Nucleus accumbens (tissue), 56 donors: ENCODE results near the gene AXIN1.

ENCODE experiments used
- DNase-seq, 56 donors: peaks; one replicate each; lab custom pipeline; 2025; lab: John Stamatoyannopoulos, UW

AXIN1 gene

GRCh38 chr16:311725-312124, 40.8 kb downstream of the AXIN1 start:
- no peak for DNase-seq

GRCh38 chr16:309476-309875, 43.0 kb downstream of the AXIN1 start:
- no peak for DNase-seq

DNA sequence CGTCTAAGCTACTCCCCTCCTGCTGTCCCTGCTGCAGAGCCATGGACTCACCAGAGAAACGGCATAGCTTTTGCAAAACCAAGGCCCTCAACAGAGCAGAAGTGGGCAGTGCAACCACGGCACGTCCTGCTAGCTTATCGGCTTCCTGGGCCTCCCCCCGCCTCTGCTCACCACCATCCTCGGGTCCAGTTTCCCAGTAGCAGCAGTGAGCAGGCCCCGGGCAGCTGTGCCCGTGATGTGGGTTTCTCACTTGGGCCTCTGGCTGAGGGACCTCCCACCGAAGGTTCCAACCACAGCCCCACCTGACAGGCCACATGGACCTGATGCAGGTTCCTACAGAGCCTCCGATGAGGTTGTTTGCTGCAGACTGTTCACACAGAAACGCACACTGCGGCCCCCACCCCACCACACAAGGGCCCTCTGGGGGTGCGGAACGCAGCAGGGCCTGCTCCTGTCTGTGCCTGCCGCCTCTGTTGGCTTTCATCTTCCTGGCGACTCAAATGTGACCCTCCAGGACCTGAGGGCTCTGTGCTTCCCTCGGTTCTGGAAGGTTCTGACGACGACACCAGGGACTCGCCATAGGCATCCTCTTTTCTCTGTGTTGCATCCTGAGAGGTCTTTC, 44.7 kb downstream of the AXIN1 start:
- DNase-seq, result no peak

DNA sequence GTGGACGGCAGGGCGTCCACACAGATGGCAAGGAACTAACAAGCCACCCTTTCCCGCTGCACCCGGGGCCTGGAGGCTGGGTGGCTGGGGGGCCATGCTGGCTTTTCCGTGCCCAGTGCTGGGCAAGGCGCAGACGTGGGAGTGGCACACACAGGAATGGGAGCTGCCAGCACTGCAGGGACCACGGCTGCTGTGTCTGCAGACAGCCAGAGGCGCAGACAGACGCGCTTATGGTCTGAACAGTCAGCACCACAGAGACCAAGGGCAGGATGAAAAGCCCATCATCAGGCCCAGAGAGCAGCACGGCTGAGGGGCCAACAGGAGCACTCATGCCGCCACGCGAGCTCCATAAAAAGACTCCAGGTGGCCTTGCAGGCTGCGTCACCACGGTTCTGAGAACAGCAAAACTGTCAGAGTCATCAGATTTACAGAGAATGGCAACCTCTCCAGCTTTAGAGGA, 45.6 kb downstream of the AXIN1 start:
- no peak for DNase-seq

DNA sequence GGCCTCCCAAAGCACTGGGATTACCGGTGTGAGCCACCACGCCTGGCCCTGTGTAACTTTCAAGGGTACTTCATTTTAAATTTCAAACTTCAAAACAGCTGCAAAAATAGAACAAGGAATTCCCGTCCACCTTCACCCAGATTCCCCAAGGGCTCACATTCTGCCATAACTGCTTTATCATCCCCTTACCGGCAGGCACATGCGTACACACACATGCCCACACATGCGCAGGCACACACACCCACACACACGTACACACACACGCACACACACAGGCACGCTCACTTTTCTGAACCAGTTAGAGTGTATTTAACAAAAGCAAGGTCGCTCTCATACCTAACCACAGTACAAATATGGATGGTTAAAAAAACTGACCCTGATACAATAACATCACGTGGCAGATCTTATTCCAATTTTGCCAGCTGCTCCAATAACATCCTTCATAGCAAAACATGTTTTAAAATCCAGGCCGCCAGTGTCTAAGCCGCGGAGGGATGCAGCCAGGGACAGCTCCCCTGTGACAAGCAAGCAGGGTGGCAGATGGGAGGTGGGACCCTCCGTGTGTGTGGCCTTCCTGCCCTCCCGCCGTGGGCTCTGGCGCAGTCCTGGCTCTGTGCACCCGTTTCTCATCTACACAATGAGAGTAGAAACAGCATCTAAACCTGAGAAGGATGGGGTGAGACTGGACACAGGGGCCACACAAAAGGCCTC, 46.5 kb downstream of the AXIN1 start:
- peak in 23 of 56 donors; percentile 6 to 71 (median 23) for DNase-seq

GRCh38 chr16:303760-304505, 48.6 kb downstream of the AXIN1 start:
- DNase-seq, result no peak

DNA sequence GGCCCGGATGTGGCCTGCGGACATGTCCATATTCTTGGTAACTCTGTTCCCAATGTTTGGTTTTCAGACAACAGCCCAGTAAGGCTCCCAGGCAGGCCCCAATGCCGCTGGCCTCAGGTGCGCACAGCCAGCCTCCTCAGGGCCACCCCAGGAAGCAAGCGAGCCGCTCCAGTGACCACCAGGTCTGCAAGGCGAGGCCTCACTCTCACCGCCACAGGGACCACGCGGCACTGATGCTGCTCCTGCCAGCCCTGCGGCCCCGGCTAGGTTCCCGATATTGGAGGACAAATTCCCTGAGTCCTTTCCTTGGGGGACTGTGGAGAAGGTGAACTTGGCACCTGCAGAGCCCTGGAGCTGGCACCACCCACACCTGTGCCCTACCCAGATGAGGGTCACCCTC, 50.6 kb downstream of the AXIN1 start:
- no peak for DNase-seq

DNA sequence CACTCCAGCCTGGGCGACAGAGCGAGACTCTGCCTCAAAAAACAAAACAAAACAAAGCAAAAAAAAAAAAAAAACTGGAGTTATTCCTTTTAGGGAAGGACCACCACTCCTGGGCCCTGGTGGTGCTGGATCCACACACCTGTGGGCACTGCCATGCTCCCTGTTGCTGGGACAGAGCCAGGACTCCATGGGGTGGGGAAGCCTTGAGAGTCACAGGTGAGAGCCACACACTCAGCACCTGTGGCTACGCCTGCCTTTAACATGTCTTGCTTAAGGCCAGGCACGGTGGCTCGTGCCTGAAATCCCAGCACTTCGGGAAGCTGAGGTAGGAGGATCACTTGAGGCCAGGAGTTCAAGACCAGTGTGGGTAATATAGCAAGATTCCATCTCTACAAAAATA, 51.3 kb downstream of the AXIN1 start:
- DNase-seq, result no peak

GRCh38 chr16:297832-298231, 54.7 kb downstream of the AXIN1 start:
- DNase-seq, result no peak

DNA sequence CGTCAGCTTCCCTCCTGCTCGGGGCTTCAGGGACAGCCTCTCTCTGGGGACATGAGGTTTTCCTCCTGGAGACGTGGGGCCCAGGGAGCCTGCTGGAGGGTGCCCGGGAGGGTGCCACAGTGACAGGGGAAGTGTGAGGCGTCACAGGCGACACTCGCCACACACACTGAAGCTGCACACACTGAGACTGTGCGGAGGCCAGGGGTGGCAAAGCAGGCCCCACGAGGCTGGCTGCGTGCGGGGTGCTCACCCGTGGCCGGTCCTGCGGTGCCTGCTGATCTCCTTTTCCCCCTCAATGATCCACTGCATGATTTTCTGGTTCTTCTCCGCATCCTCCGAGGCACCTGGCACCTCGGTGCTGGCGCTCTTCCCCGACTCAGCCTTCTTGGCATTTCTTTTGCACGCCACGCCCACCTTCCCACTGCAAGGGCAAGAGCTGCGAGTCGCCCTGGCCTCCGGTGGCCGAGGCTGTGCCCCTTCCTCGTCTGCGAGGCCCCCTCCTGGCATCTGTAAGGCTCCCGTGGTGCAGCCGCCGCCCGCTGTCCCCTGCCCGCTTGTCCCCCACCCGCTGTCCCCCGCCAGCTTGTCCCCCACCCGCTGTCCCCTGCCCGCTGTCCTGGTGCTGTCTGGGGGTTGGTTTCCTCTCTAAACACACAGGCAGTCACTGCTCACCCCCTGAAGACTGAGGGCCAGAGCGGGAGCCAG, 55.6 kb downstream of the AXIN1 start:
- DNase-seq, result no peak

GRCh38 chr16:296276-296675, 56.2 kb downstream of the AXIN1 start:
- DNase-seq, result no peak

- DNase-seq, result no peak
Observed at GRCh38 chr16:293043-293775, 59.3 kb downstream of the AXIN1 start.

DNA sequence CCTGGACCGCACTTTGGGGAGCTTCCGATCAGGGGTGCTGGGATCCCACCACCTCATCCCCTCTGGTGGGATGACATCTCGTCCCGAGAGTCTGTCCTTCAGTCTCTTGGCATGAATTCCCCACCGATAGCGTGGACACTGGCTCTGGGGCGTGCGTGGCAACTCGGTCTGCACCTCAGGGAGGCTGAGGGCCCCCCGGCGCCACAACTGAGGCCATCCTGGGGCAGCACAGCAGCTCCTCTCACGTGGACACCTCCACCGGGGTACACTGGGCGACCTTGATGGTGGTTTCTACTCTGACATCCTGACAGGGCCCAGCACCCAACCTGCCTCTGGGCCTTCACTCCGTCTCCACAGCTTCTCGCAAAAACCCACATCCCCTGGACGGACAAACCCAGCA, 61.0 kb downstream of the AXIN1 start:
- no peak for DNase-seq

DNA sequence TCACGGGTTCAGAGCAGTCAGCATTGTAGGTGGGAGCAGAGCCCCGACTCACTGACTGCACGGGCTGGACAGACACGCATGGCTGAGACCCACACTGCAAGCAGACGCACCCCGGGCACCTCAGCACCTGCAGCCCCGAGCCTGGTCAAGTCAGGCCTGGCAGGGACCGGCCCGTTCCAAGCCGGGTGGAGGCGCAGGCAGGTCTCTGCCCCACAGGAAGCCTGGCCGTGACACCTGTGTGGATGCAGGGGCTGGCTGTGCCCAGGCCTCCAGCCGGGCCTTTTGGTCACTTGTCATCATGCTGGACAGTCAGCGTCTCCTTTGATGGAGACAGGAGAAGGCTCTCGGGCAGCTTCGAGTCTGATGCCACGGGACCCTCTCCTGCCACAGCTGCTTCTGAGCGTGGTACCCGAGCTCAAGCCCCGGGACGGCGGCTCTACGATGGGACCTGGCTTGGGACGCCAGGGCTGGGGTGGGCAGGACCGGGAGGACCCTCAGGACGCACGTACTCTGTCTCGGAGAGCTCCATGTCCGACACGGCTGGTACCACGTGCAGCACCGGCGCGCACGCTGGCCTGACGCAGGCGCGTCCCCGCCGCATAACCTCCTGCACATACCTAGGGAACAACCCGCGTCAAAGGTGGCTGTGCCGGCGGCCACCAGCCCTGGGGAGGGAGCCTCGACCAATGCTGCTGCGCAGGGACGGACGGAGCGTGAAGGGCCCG, 61.7 kb downstream of the AXIN1 start:
- no peak for DNase-seq

- no peak for DNase-seq
Observed at GRCh38 chr16:290015-290680, 62.4 kb downstream of the AXIN1 start.

DNA sequence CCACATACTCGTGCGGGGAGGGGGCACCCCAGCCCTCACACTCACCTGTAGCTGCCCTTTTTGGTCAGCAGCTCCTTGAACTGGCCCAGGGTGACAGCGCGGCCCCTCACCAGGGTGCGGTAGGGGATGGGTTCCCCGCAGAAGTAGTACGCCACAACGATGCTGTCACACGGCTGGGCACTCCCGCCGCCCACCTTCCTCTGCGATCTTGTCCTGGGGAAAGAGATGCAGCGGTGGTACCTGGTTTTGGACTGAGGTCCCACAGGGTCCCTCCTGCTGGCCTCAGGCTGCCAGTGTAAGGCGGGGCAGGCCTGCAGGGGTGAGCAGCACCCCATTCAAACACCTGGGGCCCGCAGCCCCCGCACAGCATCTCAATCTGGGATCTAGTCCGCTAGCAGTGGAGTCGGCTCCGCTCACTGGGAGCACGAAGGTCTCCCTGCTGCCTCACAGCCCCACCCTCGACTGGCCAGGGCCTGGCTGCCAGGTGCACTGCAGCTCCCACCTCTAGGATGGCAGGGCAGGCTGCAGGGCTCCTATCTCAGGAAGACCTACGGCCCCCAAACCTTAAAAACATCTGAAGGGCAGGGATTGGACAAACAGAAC, 63.0 kb downstream of the AXIN1 start:
- no peak for DNase-seq

DNA sequence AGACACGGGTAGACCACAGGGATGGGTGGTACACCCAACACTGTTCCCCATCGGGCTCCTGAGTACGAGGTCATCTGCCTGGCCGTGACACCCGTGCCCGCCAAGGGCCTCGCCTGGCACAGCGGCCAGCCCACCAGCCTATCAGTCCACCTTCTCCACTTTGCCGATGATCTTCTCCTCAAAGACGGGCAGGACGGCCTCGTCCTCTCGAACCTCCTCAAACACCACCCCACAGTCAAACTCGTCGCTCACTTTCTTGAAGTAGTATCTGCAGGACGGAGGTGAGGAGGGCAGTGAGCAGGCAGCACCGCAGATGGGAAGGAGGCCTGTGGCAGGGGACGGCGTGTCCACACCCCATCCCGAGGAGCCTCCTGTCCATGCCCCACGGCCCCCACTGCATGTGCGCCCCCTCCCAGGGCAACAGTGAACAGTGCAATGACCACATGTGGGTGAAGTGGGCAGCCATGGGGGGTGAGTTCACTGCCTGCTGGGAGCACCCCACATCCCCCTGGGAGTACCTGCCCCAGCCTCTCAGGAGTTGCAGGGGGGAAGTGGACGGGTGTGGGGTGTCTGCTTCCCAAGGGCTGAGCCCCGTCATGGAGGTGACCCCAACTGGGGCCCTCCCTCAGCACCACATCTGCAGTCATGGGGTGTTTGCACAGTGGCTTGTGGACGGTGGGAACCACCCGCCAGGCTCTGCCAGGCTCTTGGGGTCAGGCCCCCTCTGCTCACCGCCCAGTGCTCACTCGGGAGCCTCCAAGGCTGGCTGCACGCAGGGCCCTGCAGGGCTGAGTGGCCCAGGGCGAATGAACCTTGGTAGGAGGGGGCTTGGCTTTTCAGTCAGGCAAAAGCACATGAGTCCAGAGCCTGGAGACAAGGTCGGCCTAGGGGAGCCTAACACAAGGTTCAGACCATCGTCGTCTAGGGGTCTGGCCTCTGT, 64.3 kb downstream of the AXIN1 start:
- DNase-seq, result no peak
